NCI-H2081 (cell line): ENCODE results near the gene TMPRSS7.
"Not testable (repeated sequence)": the region's sequence is repeated elsewhere in the genome, so short reads cannot be mapped to it uniquely, and the experiment has no call there.

Experiments
- DNase-seq, 2 experiments: peaks; one replicate each; lab custom pipeline; 2025; lab: John Stamatoyannopoulos, UW

TMPRSS7 gene

GRCh38 chr3:112061152-112061551 is 26.6 kb downstream of the TMPRSS7 start:
- DNase-seq: no peak

- not testable (repeated sequence) for DNase-seq
Measured at GRCh38 chr3:112072387-112073060, 38.0 kb downstream of the TMPRSS7 start.

GRCh38 chr3:112074006-112074405 is 39.5 kb downstream of the TMPRSS7 start:
- no peak for DNase-seq

- peak in 1 of 2 experiments; percentile 12 for DNase-seq
Measured at GRCh38 chr3:112074616-112075497, 40.3 kb downstream of the TMPRSS7 start.

- DNase-seq: no peak
Measured at GRCh38 chr3:112078125-112079083, 43.9 kb downstream of the TMPRSS7 start.

GRCh38 chr3:112083239-112083638 is 48.7 kb downstream of the TMPRSS7 start:
- no peak for DNase-seq

- DNase-seq: no peak
Measured at GRCh38 chr3:112084980-112085705, 50.6 kb downstream of the TMPRSS7 start.

- no peak for DNase-seq
Measured at GRCh38 chr3:112085735-112086075, 51.2 kb downstream of the TMPRSS7 start.

GRCh38 chr3:112086076-112086854 is 51.7 kb downstream of the TMPRSS7 start, which contains the start of gene C3orf52:
Gene C3orf52 (plus strand): TSS chr3:112086389. CDS start chr3:112086408, 19 bp downstream.
- peak; percentile 69 to 85 for DNase-seq

- DNase-seq: no peak
Measured at GRCh38 chr3:112086875-112087524, 52.5 kb downstream of the TMPRSS7 start.

GRCh38 chr3:112087746-112088145 is 53.2 kb downstream of the TMPRSS7 start:
- DNase-seq: no peak

GRCh38 chr3:112088944-112089343 is 54.4 kb downstream of the TMPRSS7 start:
- DNase-seq: no peak

- DNase-seq: peak in 1 of 2 experiments; percentile 21
Measured at GRCh38 chr3:112089956-112090886, 55.7 kb downstream of the TMPRSS7 start.

GRCh38 chr3:112090887-112091586 is 56.5 kb downstream of the TMPRSS7 start:
- no peak for DNase-seq

GRCh38 chr3:112092496-112093179 is 58.1 kb downstream of the TMPRSS7 start:
- DNase-seq: no peak

- DNase-seq: no peak
Measured at GRCh38 chr3:112093180-112093522, 58.6 kb downstream of the TMPRSS7 start.

GRCh38 chr3:112095731-112096130 is 61.2 kb downstream of the TMPRSS7 start:
- DNase-seq: no peak

- no peak for DNase-seq
Measured at GRCh38 chr3:112096176-112096575, 61.6 kb downstream of the TMPRSS7 start.
